Fibroblast of lung (primary cell): Measurements from ENCODE around the gene HSD17B12. TPM values are rescaled to one million over a fixed set of nuclear protein-coding genes. Genes with fewer than 3 reads are reported as not detected.

Source experiments
- DNase-seq, 2 donors: peaks; one replicate each; pipeline versions ENCODE4 v3.0.0 to v3.0.0-alpha.2; 2010; ENCODE audit warnings: low read depth in 2 of 2
- H2AFZ ChIP-seq: 2 replicates; pipeline ENCODE4 v1.5.1; 2012; ENCODE audit warnings: low read length, control low read depth, inconsistent platforms
- H3K27ac ChIP-seq: 2 replicates; pipeline ENCODE4 v1.5.1; 2011; ENCODE audit warnings: low read length, control low read depth; ENCODE audit not compliant: insufficient read depth
- H3K27me3 ChIP-seq: 2 replicates; pipeline ENCODE4 v1.5.1; 2011; ENCODE audit warnings: mild to moderate bottlenecking, low read length; ENCODE audit not compliant: control insufficient read depth, insufficient read depth
- H3K36me3 ChIP-seq: 2 replicates; pipeline ENCODE4 v1.5.1; 2011; ENCODE audit warnings: low read length; ENCODE audit not compliant: control insufficient read depth, insufficient read depth
- H3K4me1 ChIP-seq: 2 replicates; pipeline ENCODE4 v1.5.1; 2011; ENCODE audit warnings: low read length; ENCODE audit not compliant: control insufficient read depth, insufficient read depth; ENCODE audit errors: extremely low read depth
- H3K4me2 ChIP-seq: 2 replicates; pipeline ENCODE4 v1.5.1; 2011; ENCODE audit warnings: low read length, control low read depth; ENCODE audit not compliant: insufficient read depth; ENCODE audit errors: extremely low read depth
- H3K4me3 ChIP-seq, 4 experiments: fragments of 200-600 bp in 1 of 4; sonication (generic) in 1 of 4; replicated peaks in 1 of 4; 2 replicates each; pipeline ENCODE4 v1.5.1; 2011 to 2016; ENCODE audit warnings: low read length in 4 of 4, low read depth in 3 of 4, mild to moderate bottlenecking in 3 of 4, control low read depth in 2 of 4, inconsistent platforms in 1 of 4, mixed read lengths in 1 of 4; ENCODE audit not compliant: insufficient read depth in 1 of 4; ENCODE audit errors: control extremely low read depth in 1 of 4
- H3K79me2 ChIP-seq: 2 replicates; pipeline ENCODE4 v1.5.1; 2012; ENCODE audit warnings: mild to moderate bottlenecking, low read length, inconsistent platforms; ENCODE audit not compliant: control insufficient read depth, insufficient read depth
- H3K9ac ChIP-seq: 2 replicates; pipeline ENCODE4 v1.5.1; 2011; ENCODE audit warnings: mild to moderate bottlenecking, low read length, control low read depth; ENCODE audit not compliant: insufficient read depth
- H3K9me3 ChIP-seq: 2 replicates; pipeline ENCODE4 v1.5.1; 2012; ENCODE audit warnings: low read depth, low read length; ENCODE audit not compliant: control insufficient read depth, insufficient read depth
- H4K20me1 ChIP-seq: 2 replicates; pipeline ENCODE4 v1.5.1; 2011; ENCODE audit warnings: low read length; ENCODE audit not compliant: control insufficient read depth, insufficient read depth; ENCODE audit errors: extremely low read depth
- CTCF ChIP-seq, 2 donors: IDR thresholded peaks in 1 of 2; conservative IDR thresholded peaks in 1 of 2; 1 replicate in 1 of 2; 2 replicates in 1 of 2; pipeline ENCODE4 v1.5.1; 2011 to 2012; ENCODE audit warnings: low read length in 2 of 2, control low read depth in 1 of 2, inconsistent platforms in 1 of 2, low read depth in 1 of 2, mild to moderate bottlenecking in 1 of 2
- EZH2 ChIP-seq: IDR thresholded peaks from 2 replicates; pipeline ENCODE4 v1.5.1; 2012; ENCODE audit warnings: low read length, control low read depth, mild to moderate bottlenecking; ENCODE audit errors: missing control alignments
- polyA plus RNA-seq, 2 donors: library from polyadenylated mRNA; depleted of rRNA in 1 of 2; stranded (reverse) in 1 of 2; unstranded in 1 of 2; fragments of >200 nt; gene quantifications; 2 replicates each; pipeline ENCODE4 v1.2.1, GENCODE V29; 2011 to 2012; ENCODE audit warnings: missing spikeins in 1 of 2
- total RNA-seq: library from RNA; depleted of rRNA; stranded (reverse); fragments of >200 nt; gene quantifications from 2 replicates; pipeline ENCODE4 v1.2.1, GENCODE V29; 2014

HSD17B12 gene
- total and polyA plus RNA-seq, 2 donors (not counting 1 experiment from before 2014, with no cell fraction given) = 95.4 to 122 TPM

- no peak for DNase-seq
- no peak overlapping the region for H3K4me3 ChIP-seq
- TF ChIP-seq EZH2 = no peak
- TF ChIP-seq CTCF (conservative IDR thresholded peaks at IDR 0.05 in 1 of 2, IDR thresholded peaks at IDR 0.05 in 1 of 2; ENCODE audit: low read depth in 1 of 2, low read length in 2 of 2) = no peak
- no peak overlapping the region for H3K27ac ChIP-seq
- H3K9ac ChIP-seq = no peak overlapping the region
- no peaks in the 10 kb centered on the region for H4K20me1 ChIP-seq
- H2AFZ ChIP-seq = no peak overlapping the region
- H3K4me1 ChIP-seq = no peaks in the 10 kb centered on the region
- H3K27me3 ChIP-seq = no peaks in the 10 kb centered on the region
- H3K4me2 ChIP-seq = no peak overlapping the region
- H3K79me2 ChIP-seq = no peaks in the 10 kb centered on the region
- no peaks in the 10 kb centered on the region for H3K9me3 ChIP-seq
- H3K36me3 ChIP-seq = no peaks in the 10 kb centered on the region
Measured at GRCh38 chr11:43803766-43804165, 123.2 kb downstream of the HSD17B12 start.

DNA sequence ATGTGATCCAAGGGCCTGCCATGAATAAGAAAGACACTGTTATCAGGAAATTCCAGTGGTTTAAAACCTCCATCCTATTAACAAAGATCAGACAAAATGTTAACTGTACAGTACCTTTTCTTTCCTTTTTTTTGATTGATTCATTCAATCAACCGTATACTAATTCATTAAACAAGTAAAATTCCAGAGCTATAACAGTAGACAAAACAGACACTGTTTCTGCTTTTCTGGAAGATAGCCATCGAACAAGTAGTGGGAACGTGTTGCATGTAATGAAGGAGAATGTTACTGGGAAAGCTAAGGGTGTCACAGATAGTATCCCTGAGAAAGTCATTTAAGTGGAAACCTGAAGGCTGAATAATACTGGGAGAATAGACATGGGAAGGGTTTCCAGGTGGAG is 126.4 kb downstream of the HSD17B12 start:
- peak in 1 of 2 donors; percentile 43 for DNase-seq
- no peaks in the 10 kb centered on the region for H3K9me3 ChIP-seq
- H3K27ac ChIP-seq = no peak overlapping the region
- H4K20me1 ChIP-seq = no peaks in the 10 kb centered on the region
- no peaks in the 10 kb centered on the region for H3K27me3 ChIP-seq
- H3K36me3 ChIP-seq = no peaks in the 10 kb centered on the region
- no peak overlapping the region for H2AFZ ChIP-seq
- H3K4me2 ChIP-seq = no peak overlapping the region
- no peaks in the 10 kb centered on the region for H3K4me1 ChIP-seq
- no peak overlapping the region for H3K4me3 ChIP-seq
- TF ChIP-seq EZH2 (no peak), CTCF (conservative IDR thresholded peaks at IDR 0.05 in 1 of 2, IDR thresholded peaks at IDR 0.05 in 1 of 2; ENCODE audit: low read depth in 1 of 2, low read length in 2 of 2) (no peak)
- no peaks in the 10 kb centered on the region for H3K79me2 ChIP-seq
- no peak overlapping the region for H3K9ac ChIP-seq

DNA sequence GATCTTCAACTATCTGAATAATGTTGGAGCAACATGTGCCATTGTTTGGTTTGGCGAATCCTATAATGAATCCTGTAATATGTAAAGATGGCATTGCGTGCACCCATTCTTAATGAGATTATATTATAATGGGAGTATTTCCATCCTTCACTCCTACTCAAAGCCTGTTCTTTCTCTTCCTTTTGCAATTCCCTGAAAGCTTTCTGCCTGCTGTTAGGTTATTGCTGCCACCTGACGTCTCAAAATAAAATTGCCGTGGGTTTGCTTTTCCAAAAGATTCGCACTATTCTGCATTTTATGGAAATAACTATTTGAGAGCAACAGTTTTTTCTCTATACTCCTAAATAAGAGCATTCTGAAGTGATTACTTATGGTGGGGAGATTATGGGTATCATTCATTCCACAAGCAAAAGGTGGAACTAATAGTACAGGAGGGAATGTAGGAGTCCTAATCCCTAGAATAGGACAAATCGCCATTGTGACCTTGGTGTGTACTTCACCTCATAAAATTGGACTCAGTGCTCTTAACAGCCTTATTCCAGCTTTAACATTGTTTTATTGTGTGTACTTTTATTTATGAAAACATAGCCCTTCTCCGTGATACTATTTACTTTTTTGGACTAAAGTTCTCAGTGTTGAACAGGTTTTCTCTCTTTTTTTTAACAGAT is 130.5 kb downstream of the HSD17B12 start:
- Histone ChIP-seq H4K20me1 (no peaks in the 10 kb centered on the region), H3K4me3 (no peak overlapping the region), H3K79me2 (no peaks in the 10 kb centered on the region), H3K27me3 (no peaks in the 10 kb centered on the region), H3K36me3 (peaks cover 1% of the 10 kb centered on the region), H3K9ac (no peak overlapping the region), H3K27ac (no peak overlapping the region), H3K9me3 (no peaks in the 10 kb centered on the region), H3K4me2 (no peak overlapping the region), H3K4me1 (no peaks in the 10 kb centered on the region), H2AFZ (no peak overlapping the region)
- DNase-seq = peak in 1 of 2 donors; percentile 28
- TF ChIP-seq CTCF (conservative IDR thresholded peaks at IDR 0.05 in 1 of 2, IDR thresholded peaks at IDR 0.05 in 1 of 2; ENCODE audit: low read depth in 1 of 2, low read length in 2 of 2) (peak; percentile 39 to 41), EZH2 (no peak)
